ENCODE measurements around the gene YJEFN3. TPM values are rescaled to one million over a fixed set of nuclear protein-coding genes. Genes with fewer than 3 reads are reported as not detected.

YJEFN3 gene
- polyA plus RNA-seq, 3 donors = 3.7 to 4.9 (median 4.5) TPM

DNA sequence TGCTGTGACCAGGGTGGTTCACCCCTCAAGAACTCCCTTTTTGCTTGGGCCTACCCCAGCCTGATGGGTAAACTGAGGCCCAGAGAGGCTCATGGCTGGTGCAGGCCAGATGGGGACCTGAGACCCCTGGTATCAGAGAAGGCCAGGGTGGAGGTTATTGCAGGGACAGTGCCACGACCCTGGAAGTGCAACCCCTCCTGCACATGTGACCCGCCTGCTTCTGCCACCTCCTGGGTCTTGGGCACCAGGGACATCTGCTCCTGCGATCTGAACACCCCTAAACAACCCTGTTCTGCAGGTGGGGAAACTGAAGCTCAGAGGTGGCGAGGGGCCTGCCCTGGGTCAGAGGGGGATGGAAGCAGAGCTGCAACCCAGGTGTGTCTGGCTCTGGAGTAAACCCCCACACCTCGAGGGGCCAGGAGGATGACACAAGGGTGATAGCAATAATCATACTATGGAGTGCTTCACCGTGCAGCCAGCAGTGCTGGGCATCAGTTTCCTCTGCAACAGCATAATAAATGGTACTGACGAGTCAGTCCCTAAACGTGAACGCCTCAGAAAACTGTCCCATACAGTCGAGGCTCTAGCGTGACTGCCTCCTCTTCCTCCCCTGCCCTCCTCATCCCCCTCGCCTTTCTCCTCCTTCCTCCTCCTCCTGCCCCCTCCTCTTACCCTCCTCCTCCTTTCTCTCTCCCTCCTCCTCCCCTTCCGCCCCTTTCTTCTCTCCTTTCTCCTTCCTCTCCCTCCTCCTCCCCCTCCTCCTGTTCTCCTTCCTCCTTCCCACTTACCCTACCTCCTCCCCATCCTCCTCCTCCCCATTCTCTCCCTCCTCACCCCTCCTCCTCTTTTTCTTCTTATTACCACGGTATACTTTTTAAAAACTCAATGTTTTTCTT is 4.3 kb downstream of the YJEFN3 start:
- 65 to 71% (median 69%) methylated on average over 14 of the region's 14 CpGs for WGBS, 3 donors

GRCh38 chr19:19533841-19534240 is 5.1 kb downstream of the YJEFN3 start:
- no peak overlapping the region for H3K27ac ChIP-seq (ENCODE audit: low read depth, low read length)
- WGBS, 3 donors = 83 to 91% (median 86%) methylated on average over 6 of the region's 6 CpGs

More for the DNA sequence above, 4.3 kb downstream of the YJEFN3 start:
- no peak overlapping the region for H3K27ac ChIP-seq (ENCODE audit: low read depth, low read length)

DNA sequence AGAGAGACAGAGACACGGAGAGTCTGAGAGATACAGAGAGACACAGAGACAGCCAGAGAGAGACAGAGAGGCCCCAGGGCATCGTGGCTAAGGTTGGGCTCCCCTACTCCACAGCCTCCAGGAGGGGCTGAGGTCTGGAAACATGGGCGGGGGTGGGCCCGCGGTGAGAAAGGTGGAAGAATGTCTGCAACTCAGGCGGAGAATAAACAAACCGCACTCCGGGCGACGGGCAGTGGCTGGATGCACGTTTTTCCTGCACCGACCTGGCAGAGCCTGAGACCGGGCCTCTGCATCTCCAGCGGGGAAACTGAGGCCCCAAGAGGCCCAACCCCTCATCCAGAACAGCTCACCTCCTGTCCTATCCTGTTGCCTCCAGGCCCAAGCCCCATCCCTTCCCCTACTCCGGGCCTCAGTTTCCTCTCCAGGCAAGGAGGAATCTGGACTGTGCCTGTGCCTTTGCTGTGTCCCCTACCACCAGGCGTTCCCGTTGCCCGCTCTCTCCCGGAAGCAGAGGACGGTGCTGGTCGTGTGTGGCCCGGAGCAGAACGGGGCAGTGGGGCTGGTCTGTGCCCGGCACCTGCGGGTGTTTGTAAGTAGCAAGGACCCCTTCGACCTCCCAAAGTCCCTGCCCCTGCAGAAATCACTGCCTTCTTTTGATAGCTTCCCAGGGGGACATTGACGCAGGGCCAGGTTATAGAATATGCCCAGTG is 6.0 kb downstream of the YJEFN3 start:
- WGBS, 3 donors = 69 to 79% (median 78%) methylated on average over 27 of the region's 27 CpGs
- H3K27ac ChIP-seq (ENCODE audit: low read depth, low read length) = no peak overlapping the region

DNA sequence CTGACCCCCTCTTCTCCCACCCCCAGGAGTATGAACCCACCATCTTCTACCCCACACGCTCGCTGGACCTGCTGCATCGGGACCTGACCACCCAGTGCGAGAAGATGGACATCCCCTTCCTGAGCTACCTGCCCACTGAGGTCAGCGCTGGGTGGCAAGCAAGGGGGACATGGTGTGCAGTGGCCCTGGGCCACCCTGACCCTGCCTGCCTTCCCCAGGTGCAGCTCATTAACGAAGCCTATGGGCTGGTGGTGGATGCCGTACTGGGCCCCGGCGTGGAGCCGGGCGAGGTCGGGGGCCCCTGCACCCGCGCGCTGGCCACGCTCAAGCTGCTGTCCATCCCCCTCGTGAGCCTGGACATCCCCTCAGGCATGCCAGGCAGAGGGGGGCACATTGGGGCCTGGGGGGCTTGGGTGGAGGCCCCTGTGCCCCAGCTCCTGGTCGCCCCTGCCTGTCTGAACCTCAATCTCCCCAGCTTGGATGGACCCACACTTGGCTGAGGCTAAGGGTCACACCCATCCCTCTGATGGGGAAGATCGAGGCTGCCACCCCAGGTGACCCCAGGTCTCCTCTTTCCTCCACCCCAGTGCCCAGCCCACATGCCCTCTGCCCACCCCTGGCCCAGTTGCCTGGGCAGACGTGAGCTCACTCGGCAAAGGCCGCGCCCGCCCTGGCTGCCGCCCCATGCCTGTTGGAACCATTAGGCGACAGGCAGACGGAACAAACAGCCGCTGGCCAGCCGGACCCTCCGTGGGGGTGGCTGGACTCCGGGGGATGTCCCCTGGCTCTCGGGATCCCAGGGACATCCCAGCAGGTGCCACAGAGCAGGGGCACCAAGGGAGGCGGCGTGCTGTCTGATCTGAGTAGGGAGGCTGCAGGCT is 6.8 kb downstream of the YJEFN3 start:
- H3K27ac ChIP-seq (ENCODE audit: low read depth, low read length) = no peak overlapping the region
- WGBS, 3 donors = 88 to 90% (median 90%) methylated on average over 31 to 34 of the region's 34 CpGs

- 30 to 46% (median 36%) methylated on average over 28 to 59 of the region's 59 CpGs for WGBS, 3 donors
- H3K27ac ChIP-seq (ENCODE audit: low read depth, low read length) = no peak overlapping the region
Observed at GRCh38 chr19:19537075-19538048, 8.7 kb downstream of the YJEFN3 start.

DNA sequence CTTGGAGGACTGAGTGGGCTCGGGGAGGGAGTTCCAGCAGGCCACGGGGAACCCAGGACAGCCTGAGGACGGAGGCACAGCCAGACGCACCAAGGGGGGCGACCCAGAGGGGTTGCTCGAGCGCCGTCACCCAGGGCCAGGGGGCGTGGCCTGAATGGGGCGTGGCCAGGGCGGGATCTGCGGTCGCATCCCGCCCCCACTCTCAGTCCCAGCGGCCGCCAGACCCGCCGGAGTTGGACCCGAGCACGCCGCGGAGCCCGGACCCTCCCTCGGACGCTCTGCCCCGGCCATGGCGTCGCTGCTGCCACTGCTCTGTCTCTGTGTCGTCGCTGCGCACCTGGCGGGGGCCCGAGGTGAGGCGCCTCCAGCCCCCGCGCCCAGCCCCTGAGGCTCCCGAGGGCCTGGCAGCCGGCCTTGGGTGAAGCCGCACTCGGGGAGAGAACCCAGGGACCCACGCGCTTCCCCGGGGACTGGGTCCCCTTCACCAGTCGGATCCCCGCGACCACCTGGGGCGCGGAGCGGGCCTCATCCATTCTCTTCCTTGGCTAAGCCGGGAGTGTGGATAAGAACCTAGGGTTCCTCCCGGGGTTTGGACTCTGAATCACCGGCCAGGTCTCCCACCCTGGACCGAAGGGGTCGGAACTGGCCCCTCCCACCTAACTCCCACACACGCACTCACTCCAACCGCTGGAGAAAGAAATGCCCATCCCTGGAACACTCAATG is 9.5 kb downstream of the YJEFN3 start, which contains the start of gene CILP2:
CILP2 (plus strand) TSS at position 205 of the 724 bp plus-strand sequence; CDS start at position 290, 85 bp downstream.
- no peak within 1 kb of the TSS for H3K27ac ChIP-seq (ENCODE audit: low read depth, low read length)
- 3 to 5% (median 3%) methylated on average over 51 to 56 of the region's 56 CpGs for WGBS, 3 donors

DNA sequence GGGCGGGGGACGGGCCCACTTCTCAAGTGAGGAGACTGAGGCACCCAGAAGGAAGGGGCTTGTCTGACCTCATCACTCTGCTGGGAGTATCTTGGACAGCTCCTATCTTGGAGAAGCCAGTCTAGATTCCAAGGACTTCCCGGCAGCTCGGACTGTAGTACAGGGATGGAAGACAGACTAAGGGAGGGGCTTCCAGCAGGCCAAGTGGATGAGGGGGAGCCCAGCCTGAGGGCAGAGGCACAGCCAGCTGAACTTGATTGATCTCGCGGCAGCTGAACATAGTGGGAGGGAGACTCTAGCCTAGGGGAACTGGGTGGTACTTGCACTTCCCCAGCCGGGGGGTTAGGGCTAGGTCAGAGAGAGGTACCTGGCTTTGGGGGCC is 10.1 kb downstream of the YJEFN3 start:
- H3K27ac ChIP-seq (ENCODE audit: low read depth, low read length) = no peak overlapping the region
- 21 to 27% (median 22%) methylated on average over 7 of the region's 7 CpGs for WGBS, 3 donors

- no peak overlapping the region for H3K27ac ChIP-seq (ENCODE audit: low read depth, low read length)
- 28 to 41% (median 33%) methylated on average over 19 of the region's 19 CpGs for WGBS, 3 donors
Observed at GRCh38 chr19:19539698-19540063, 11.0 kb downstream of the YJEFN3 start.

DNA sequence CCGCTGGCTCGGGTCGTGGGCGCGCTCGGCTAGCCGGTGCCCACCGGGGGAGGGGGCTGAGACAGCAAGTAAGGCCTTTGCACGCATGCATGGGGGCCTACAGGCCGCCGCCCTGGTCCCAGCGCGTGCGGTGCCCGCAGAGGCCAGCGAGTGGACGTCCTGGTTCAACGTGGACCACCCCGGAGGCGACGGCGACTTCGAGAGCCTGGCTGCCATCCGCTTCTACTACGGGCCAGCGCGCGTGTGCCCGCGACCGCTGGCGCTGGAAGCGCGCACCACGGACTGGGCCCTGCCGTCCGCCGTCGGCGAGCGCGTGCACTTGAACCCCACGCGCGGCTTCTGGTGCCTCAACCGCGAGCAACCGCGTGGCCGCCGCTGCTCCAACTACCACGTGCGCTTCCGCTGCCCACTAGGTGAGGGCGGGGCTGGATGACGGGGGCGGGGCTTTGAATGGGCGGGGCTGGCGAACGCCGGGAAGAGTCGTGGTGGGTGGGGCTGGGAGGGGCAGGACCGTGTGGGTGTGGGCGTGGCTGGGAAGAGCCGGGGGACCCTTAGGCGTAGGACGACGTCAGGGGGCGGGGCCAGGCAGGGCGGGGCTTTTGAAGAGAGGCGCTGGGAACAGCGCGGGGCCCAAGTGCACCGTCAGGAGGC is 11.5 kb downstream of the YJEFN3 start:
- no peak overlapping the region for H3K27ac ChIP-seq (ENCODE audit: low read depth, low read length)

DNA sequence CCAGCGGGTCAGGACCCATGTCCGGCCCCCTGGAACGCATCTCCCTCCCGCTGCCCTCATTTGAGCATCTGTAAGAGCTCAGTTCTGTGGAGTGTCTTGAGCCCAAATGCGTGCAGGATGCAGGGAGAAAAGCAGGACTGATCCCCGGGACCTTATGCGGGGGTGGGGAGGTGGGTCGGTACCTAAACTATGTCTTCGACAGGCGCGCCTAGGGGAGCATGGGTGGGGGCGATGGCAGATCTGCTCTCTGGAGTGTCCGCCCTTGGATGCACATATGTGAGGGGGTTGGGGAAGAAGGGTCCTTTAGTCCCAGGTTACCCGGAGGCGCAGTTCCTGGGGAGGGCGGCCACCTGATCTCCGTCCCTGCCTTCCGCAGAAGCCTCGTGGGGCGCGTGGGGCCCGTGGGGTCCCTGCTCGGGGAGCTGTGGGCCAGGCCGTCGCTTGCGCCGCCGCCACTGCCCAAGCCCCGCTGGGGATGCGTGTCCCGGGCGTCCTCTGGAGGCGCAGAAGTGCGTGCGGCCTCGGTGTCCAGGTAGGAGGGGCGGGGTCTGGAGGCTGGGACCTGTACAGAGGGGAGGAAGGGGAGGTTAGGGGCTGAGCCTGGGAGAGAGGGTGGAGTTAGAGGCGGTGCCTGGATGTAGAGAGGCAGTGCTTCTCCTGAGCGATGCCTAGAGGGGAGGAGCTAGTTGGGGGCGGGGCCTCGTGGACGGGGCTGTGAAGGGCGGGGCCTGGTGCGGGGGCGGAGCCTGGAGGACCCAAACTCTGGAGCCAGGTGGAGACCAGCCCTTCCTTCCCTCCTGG is 12.2 kb downstream of the YJEFN3 start:
- WGBS, 3 donors = 2 to 3% (median 3%) methylated on average over 42 to 45 of the region's 45 CpGs
- no peak overlapping the region for H3K27ac ChIP-seq (ENCODE audit: low read depth, low read length)

More for the DNA sequence above, 11.5 kb downstream of the YJEFN3 start:
- WGBS, 3 donors = 8 to 16% (median 15%) methylated on average over 73 to 74 of the region's 74 CpGs

GRCh38 chr19:19541616-19542015 is 12.9 kb downstream of the YJEFN3 start:
- H3K27ac ChIP-seq (ENCODE audit: low read depth, low read length) = no peak overlapping the region
- 74 to 80% (median 77%) methylated on average over 16 of the region's 16 CpGs for WGBS, 3 donors

GRCh38 chr19:19542507-19542906 is 13.8 kb downstream of the YJEFN3 start:
- H3K27ac ChIP-seq (ENCODE audit: low read depth, low read length) = no peak overlapping the region
- 56 to 77% (median 63%) methylated on average over 12 of the region's 12 CpGs for WGBS, 3 donors

- WGBS, 3 donors = 85 to 91% (median 88%) methylated on average over 13 of the region's 13 CpGs
- no peak overlapping the region for H3K27ac ChIP-seq (ENCODE audit: low read depth, low read length)
Observed at GRCh38 chr19:19543101-19543500, 14.4 kb downstream of the YJEFN3 start.

GRCh38 chr19:19543640-19544039 is 14.9 kb downstream of the YJEFN3 start:
- no peak overlapping the region for H3K27ac ChIP-seq (ENCODE audit: low read depth, low read length)
- 90 to 92% (median 91%) methylated on average over 19 of the region's 19 CpGs for WGBS, 3 donors

- 88 to 92% (median 91%) methylated on average over 66 to 75 of the region's 75 CpGs for WGBS, 3 donors
- no peak overlapping the region for H3K27ac ChIP-seq (ENCODE audit: low read depth, low read length)
Observed at GRCh38 chr19:19544257-19544953, 15.7 kb downstream of the YJEFN3 start.
